ENCODE results near the gene RGL3. TPM values are rescaled to one million over a fixed set of nuclear protein-coding genes. Genes with fewer than 3 reads are reported as not detected.

RGL3 gene
- total RNA-seq, 1 experiment from 2014 or later, result 65.9 TPM

- Histone ChIP-seq H2BK120ac (ENCODE audit: low read depth, low read length, poor library complexity, severe bottlenecking) (no peak overlapping the region), H4K91ac (ENCODE audit: insufficient read length, low read depth, low read length) (no peak overlapping the region), H3K4ac (ENCODE audit: low read depth, low read length) (no peak overlapping the region), H3K23me2 (ENCODE audit: insufficient read length, low read depth, low read length, poor library complexity, severe bottlenecking) (peaks cover 12% of the 10 kb centered on the region), H3T11ph (ENCODE audit: low read length) (no peak overlapping the region), H3K79me2 (ENCODE audit: insufficient read depth, low read length) (no peaks in the 10 kb centered on the region), H3K9ac (ENCODE audit: extremely low read depth, insufficient read length, low read length) (no peak overlapping the region), H3K56ac (ENCODE audit: insufficient read length, low read depth, low read length) (no peak overlapping the region), H2AK5ac (ENCODE audit: insufficient read length, low read length) (no peak overlapping the region), H3K79me1 (ENCODE audit: insufficient read depth, low read depth, low read length, poor library complexity, severe bottlenecking) (no peaks in the 10 kb centered on the region), H2AFZ (ENCODE audit: low read length) (no peak overlapping the region), H4K20me1 (ENCODE audit: control insufficient read depth, insufficient read depth, insufficient read length) (no peaks in the 10 kb centered on the region), H3K4me1 (ENCODE audit: insufficient read depth, low read length) (no peaks in the 10 kb centered on the region; the same call in 1 of the 2 replicates), H3K23ac (ENCODE audit: insufficient read length, low read depth, low read length) (no peak overlapping the region), H3K27ac (ENCODE audit: insufficient read length, low read depth, low read length) (no peak overlapping the region), H2BK20ac (ENCODE audit: low read depth, low read length, poor library complexity, severe bottlenecking) (no peak overlapping the region), H2BK5ac (ENCODE audit: insufficient read length, low read length) (no peak overlapping the region), H2BK12ac (ENCODE audit: insufficient read length, low read depth, low read length) (no peak overlapping the region), H3K9me3 (ENCODE audit: control insufficient read depth, low read depth, low read length) (no peaks in the 10 kb centered on the region), H4K5ac (ENCODE audit: insufficient read length, low read depth, low read length) (no peak overlapping the region), H4K8ac (replicated peaks; ENCODE audit: insufficient read length, low read depth, low read length) (no peak overlapping the region), H3K18ac (ENCODE audit: insufficient read length, low read depth, low read length) (no peak overlapping the region), H3K14ac (ENCODE audit: insufficient read depth, low read length) (no peak overlapping the region), H2BK15ac (ENCODE audit: low read depth, low read length) (no peak overlapping the region), H3K27me3 (ENCODE audit: insufficient read depth, low read length) (no peaks in the 10 kb centered on the region; the same call in 1 of the 2 replicates), H3K4me2 (ENCODE audit: insufficient read depth, insufficient read length, low read length) (no peak overlapping the region)
- WGBS (ENCODE audit: extremely low coverage, insufficient read length, low lambda C conversion rate), result no CpG with 5 or more reads among the region's 28 CpGs
- Mint-ChIP-seq H3K27me3 (ENCODE audit: low read depth) (peaks cover 18% of the 10 kb centered on the region), H3K9me3 (no peaks in the 10 kb centered on the region; a peak in 1 of 5 replicates), H3K4me3 (no peak overlapping the region), H3K4me1 (peaks cover 6 to 17% of the 10 kb centered on the region in 2 experiments), H3K36me3 (ENCODE audit: insufficient read depth in 1 of 3, low read depth in 3 of 3) (peaks cover 2 to 8% (median 5%) of the 10 kb centered on the region in 3 experiments; a peak in 6 of 7 replicates), H3K27ac (peak overlapping the region in 1 of 3 experiments; percentile 16; a peak in 1 of 7 replicates)
- no peak for DNase-seq
- TF ChIP-seq CTCF (conservative IDR thresholded peaks at IDR 0.05), result no peak
Observed at GRCh38 chr19:11364296-11364904, 54.7 kb downstream of the RGL3 start.

Data from H9 (cell line).